WTC11 (cell line): ENCODE data around the gene CDH2. TPM values are rescaled to one million over a fixed set of nuclear protein-coding genes. Genes with fewer than 3 reads are reported as not detected.

ENCODE experiments used
- ATAC-seq: fragments of 200-7000 bp; cut with Tn5 transposase; 2 replicates; pipeline ENCODE4 v1.10.0; 2021; ENCODE audit warnings: mild to moderate bottlenecking, moderate library complexity
- CTCF ChIA-PET: fragments of 300-600 bp; sonication (Branson Sonifier 250); formaldehyde crosslinking; loops from one replicate; lab custom pipeline; 2021; ENCODE audit warnings: antibody characterized with exemption; lab: Charles Lee
- POLR2A ChIA-PET: fragments of 350-600 bp; sonication (Branson Sonifier 250); formaldehyde crosslinking; loops from one replicate; lab custom pipeline; 2021; ENCODE audit warnings: antibody characterized with exemption; lab: Charles Lee
- DNase-seq: peaks from one replicate; pipeline ENCODE4 v3.0.0; 2021; ENCODE audit warnings: low spot score
- H3K27ac Mint-ChIP-seq: 2 replicates; pipeline ENCODE4 v1.8.0; 2021; ENCODE audit warnings: mixed read lengths
- H3K27me3 Mint-ChIP-seq: 2 replicates; pipeline ENCODE4 v1.8.0; 2021; ENCODE audit warnings: low read depth, mild to moderate bottlenecking, moderate library complexity, mixed read lengths
- H3K36me3 Mint-ChIP-seq: 2 replicates; pipeline ENCODE4 v1.8.0; 2021; ENCODE audit warnings: mixed read lengths
- H3K4me1 Mint-ChIP-seq: 2 replicates; pipeline ENCODE4 v1.8.0; 2022; ENCODE audit warnings: mixed read lengths
- H3K4me3 Mint-ChIP-seq: 2 replicates; pipeline ENCODE4 v1.8.0; 2021; ENCODE audit warnings: mild to moderate bottlenecking, moderate library complexity, mixed read lengths
- H3K9me3 Mint-ChIP-seq: 2 replicates; pipeline ENCODE4 v1.8.0; 2021; ENCODE audit warnings: mixed read lengths
- AFF4 ChIP-seq: sonication (generic); formaldehyde crosslinking; IDR thresholded peaks from 2 replicates; pipeline ENCODE4 v1.8.1; 2023; ENCODE audit warnings: mild to moderate bottlenecking, missing genetic modification reagents, borderline replicate concordance
- AR ChIP-seq: fragments of 250-450 bp; sonication (Bioruptor Pico); IDR thresholded peaks from 2 replicates; pipeline ENCODE4 v1.9.0; 2021; ENCODE audit warnings: mild to moderate bottlenecking
- E2F1 ChIP-seq: sonication (generic); formaldehyde crosslinking; IDR thresholded peaks from 2 replicates; pipeline ENCODE4 v1.8.0; 2022; ENCODE audit warnings: mild to moderate bottlenecking, missing genetic modification reagents
- E2F5 ChIP-seq: sonication (generic); formaldehyde crosslinking; IDR thresholded peaks from 2 replicates; pipeline ENCODE4 v1.8.1; 2022; ENCODE audit warnings: mild to moderate bottlenecking, moderate library complexity, missing genetic modification reagents
- FOXP1 ChIP-seq: sonication (generic); formaldehyde crosslinking; IDR thresholded peaks from 2 replicates; pipeline ENCODE4 v1.8.0; 2022; ENCODE audit warnings: missing genetic modification reagents, mild to moderate bottlenecking, moderate library complexity, borderline replicate concordance
- MXD4 ChIP-seq: fragments of 250-450 bp; sonication (Bioruptor Pico); IDR thresholded peaks from 2 replicates; pipeline ENCODE4 v1.8.0; 2021; ENCODE audit warnings: mild to moderate bottlenecking, moderate library complexity, borderline replicate concordance
- NR3C1 ChIP-seq: sonication (generic); formaldehyde crosslinking; conservative IDR thresholded peaks from 2 replicates; pipeline ENCODE4 v1.8.1; 2023; ENCODE audit warnings: low read depth, mild to moderate bottlenecking, missing genetic modification reagents
- OVOL2 ChIP-seq: fragments of 250-450 bp; sonication (Bioruptor Pico); IDR thresholded peaks from 2 replicates; pipeline ENCODE4 v1.9.0; 2021; ENCODE audit warnings: mild to moderate bottlenecking, borderline replicate concordance
- PRRX2 ChIP-seq: fragments of 250-450 bp; sonication (Bioruptor Pico); IDR thresholded peaks from 2 replicates; pipeline ENCODE4 v1.8.0; 2021; ENCODE audit warnings: mild to moderate bottlenecking
- SMAD4 ChIP-seq: sonication (generic); formaldehyde crosslinking; IDR thresholded peaks from 2 replicates; pipeline ENCODE4 v1.8.0; 2022; ENCODE audit warnings: mild to moderate bottlenecking, missing genetic modification reagents
- TEAD1 ChIP-seq: sonication (generic); formaldehyde crosslinking; IDR thresholded peaks from 2 replicates; pipeline ENCODE4 v1.8.0; 2022; ENCODE audit warnings: mild to moderate bottlenecking, missing genetic modification reagents
- TEAD4 ChIP-seq: sonication (generic); formaldehyde crosslinking; IDR thresholded peaks from 2 replicates; pipeline ENCODE4 v1.8.0; 2022; ENCODE audit warnings: mild to moderate bottlenecking, missing genetic modification reagents
- ZNF138 ChIP-seq: sonication (generic); formaldehyde crosslinking; conservative IDR thresholded peaks from 2 replicates; pipeline ENCODE4 v1.8.1; 2022; ENCODE audit warnings: mild to moderate bottlenecking, moderate library complexity, missing genetic modification reagents
- ZNF281 ChIP-seq: sonication (generic); formaldehyde crosslinking; IDR thresholded peaks from 2 replicates; pipeline ENCODE4 v1.8.0; 2023; ENCODE audit warnings: mild to moderate bottlenecking, missing genetic modification reagents
- ZNF317 ChIP-seq: sonication (generic); formaldehyde crosslinking; IDR thresholded peaks from 2 replicates; pipeline ENCODE4 v1.8.1; 2023; ENCODE audit warnings: low read depth, mild to moderate bottlenecking, moderate library complexity, missing genetic modification reagents, borderline replicate concordance
- ZNF425 ChIP-seq: fragments of 250-450 bp; sonication (Bioruptor Pico); conservative IDR thresholded peaks from 2 replicates; pipeline ENCODE4 v1.9.0; 2021; ENCODE audit warnings: mild to moderate bottlenecking
- ZNF532 ChIP-seq: fragments of 250-450 bp; sonication (Bioruptor Pico); IDR thresholded peaks from 2 replicates; pipeline ENCODE4 v1.9.0; 2021; ENCODE audit warnings: mild to moderate bottlenecking, borderline replicate concordance
- total RNA-seq: library from RNA; stranded (reverse); gene quantifications from 3 replicates; pipeline ENCODE4 v1.2.3, GENCODE V29; 2021

The CDH2 gene
- total RNA-seq, 1 experiment from 2014 or later: 17.3 TPM

- TF ChIP-seq ZNF281 (no peak), ZNF532 (CRISPR knock-in tag) (no peak), MXD4 (no peak), E2F1 (CRISPR knock-in tag) (no peak), AR (CRISPR knock-in tag) (no peak), ZNF138 (CRISPR knock-in tag) (no peak), SMAD4 (CRISPR knock-in tag) (no peak)
These were observed 23.4 kb downstream of the CDH2 start (continued) for GRCh38 chr18:28153485-28154065.

- H3K27ac Mint-ChIP-seq: peak overlapping the region; percentile 22; the same call in 1 of the 2 replicates
- H3K4me1 Mint-ChIP-seq: peaks cover 42% of the 10 kb centered on the region
- ATAC-seq (no peak), DNase-seq (no peak)
- ChIA-PET POLR2A (no interaction called here), CTCF (no interaction called here)
- no peaks in the 10 kb centered on the region; the same call in none of the 2 replicates for H3K27me3 Mint-ChIP-seq
- no peaks in the 10 kb centered on the region for H3K36me3 Mint-ChIP-seq
- H3K9me3 Mint-ChIP-seq: no peaks in the 10 kb centered on the region
- no peak overlapping the region for H3K4me3 Mint-ChIP-seq
- TF ChIP-seq TEAD1 (CRISPR knock-in tag) (no peak), MXD4 (no peak), AFF4 (CRISPR knock-in tag) (no peak), E2F5 (CRISPR knock-in tag) (no peak), TEAD4 (no peak), FOXP1 (CRISPR knock-in tag) (no peak), SMAD4 (CRISPR knock-in tag) (no peak), PRRX2 (no peak), ZNF425 (no peak), NR3C1 (CRISPR knock-in tag) (no peak), ZNF317 (CRISPR knock-in tag) (no peak), OVOL2 (CRISPR knock-in tag) (no peak)
These were observed 24.2 kb downstream of the CDH2 start for GRCh38 chr18:28152754-28153153.
